Thyroid gland (tissue), 4 donors: ENCODE measurements around the gene ZNF302.
A peak's percentile ranks its signal among the peaks of the same experiment; 100 is the strongest.

ENCODE experiments used
- POLR2A ChIP-seq, 2 donors: fragments of 450-650 bp; IDR thresholded peaks; one replicate each; pipeline ENCODE4 v1.6.1; 2017; ENCODE audit warnings: antibody characterized with exemption in 2 of 2, mild to moderate bottlenecking in 2 of 2, moderate library complexity in 1 of 2
- TF ChIP-seq, protein P1 (sequence below), 6 experiments: fragments of 200-600 bp in 3 of 6; fragments of 450-650 bp in 3 of 6; sonication (generic) in 3 of 6; IDR thresholded peaks; one replicate each; pipeline ENCODE4 v1.5.1; 2016 to 2019; ENCODE audit warnings: antibody characterized with exemption in 6 of 6, mild to moderate bottlenecking in 2 of 6, inconsistent platforms in 1 of 6, moderate library complexity in 1 of 6

DNA sequence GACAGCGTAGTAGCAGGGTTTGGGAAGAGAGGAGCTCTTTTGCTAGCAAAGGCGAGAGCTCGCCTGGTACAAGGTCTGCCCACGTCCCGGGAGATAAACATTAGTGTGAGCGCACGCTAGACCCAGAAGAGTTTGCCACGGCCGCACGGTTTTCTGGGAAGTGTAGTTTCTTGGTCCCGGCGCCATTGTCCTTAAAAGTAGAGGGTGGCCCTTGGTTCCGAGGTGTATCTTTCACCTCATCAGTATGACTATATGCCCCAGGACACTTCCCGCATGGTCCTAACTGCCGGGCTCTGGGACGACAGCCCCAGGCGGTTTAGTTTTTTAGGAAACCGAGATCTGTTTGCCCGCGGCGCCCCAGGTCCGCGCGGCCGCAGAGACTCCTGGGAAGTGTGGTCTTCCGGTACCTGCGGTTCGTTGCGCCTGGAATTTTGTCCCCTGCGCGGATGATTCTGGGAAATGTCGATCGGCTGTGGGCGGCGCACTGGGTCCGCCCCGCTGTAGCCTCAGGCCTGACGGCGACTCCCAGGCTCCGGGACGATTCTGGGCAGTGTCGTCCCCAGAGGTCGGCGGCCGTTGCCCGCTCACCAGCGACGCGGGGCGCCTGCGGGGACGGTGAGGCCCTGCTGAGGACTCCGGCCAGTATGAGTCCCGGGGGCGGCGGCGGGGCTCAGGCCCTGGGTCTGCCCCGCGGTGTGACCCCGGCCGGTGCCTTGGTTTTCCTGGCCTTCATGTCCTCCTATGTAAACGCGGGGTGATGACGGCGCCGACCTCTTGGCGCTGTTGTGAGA, 56.5 kb downstream of the ZNF302 start, which contains the start of gene ZNF181:
- TF ChIP-seq POLR2A (IDR thresholded peaks at IDR 0.05), result peak; percentile 10 to 68
- TF ChIP-seq, protein P1, sequence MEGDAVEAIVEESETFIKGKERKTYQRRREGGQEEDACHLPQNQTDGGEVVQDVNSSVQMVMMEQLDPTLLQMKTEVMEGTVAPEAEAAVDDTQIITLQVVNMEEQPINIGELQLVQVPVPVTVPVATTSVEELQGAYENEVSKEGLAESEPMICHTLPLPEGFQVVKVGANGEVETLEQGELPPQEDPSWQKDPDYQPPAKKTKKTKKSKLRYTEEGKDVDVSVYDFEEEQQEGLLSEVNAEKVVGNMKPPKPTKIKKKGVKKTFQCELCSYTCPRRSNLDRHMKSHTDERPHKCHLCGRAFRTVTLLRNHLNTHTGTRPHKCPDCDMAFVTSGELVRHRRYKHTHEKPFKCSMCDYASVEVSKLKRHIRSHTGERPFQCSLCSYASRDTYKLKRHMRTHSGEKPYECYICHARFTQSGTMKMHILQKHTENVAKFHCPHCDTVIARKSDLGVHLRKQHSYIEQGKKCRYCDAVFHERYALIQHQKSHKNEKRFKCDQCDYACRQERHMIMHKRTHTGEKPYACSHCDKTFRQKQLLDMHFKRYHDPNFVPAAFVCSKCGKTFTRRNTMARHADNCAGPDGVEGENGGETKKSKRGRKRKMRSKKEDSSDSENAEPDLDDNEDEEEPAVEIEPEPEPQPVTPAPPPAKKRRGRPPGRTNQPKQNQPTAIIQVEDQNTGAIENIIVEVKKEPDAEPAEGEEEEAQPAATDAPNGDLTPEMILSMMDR (IDR thresholded peaks at IDR 0.05), result no peak
